Measurements from ENCODE around the gene ZNF766.

GRCh38 chr19:52237197-52237596 lies 32.2 kb upstream of the ZNF766 start:
- no peak for TF ChIP-seq CTCF (IDR thresholded peaks at IDR 0.05)
- TF ChIP-seq TCF7L2 (IDR thresholded peaks at IDR 0.05; ENCODE audit: low read depth, low read length) = no peak
